GM19035 (cell line): Measurements from ENCODE around the gene SPACA6.
"Not testable (repeated sequence)": the region's sequence is repeated elsewhere in the genome, so short reads cannot be mapped to it uniquely, and the experiment has no call there.

Source experiments
- ATAC-seq: cut with Tn5 transposase; IDR thresholded peaks from one replicate; pipeline ENCODE4 v1.9.1; 2021; ENCODE audit not compliant: unreplicated experiment

Gene SPACA6

DNA sequence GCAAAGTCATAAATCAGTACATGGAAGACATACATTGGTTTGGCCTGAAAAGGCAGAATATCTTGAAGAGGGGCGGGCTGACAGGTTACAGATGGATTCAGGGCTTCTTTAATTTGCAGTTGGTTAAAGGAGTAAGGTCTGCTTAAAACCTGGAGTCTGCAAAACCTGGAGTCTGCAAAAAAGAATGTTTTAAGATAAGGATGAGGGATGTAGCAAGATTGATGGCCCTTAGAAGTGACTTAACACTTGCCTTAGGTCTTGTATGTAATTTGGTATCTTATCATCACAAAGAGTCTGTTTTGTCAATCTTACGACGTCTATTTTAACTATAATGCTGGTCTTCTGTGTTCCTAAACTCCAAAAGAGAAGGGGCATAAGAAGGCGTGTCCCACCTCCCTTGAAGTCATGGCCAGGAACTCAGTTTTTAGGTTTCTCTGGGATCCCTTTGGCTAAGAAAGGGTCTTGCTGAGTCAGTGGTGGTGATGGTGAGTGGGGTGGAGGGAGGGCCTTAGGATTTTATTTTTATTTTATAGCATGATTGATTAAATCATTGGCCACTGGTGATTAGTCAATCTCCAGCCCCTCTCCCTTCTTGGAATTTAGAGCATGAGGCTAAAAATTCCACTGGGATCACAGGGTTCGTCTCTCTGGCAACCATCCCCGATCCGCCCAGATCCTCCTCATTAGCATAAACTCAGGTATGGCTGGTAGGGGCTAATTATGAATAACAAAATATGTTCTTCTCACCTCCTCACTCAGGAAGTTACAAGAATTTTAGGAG lies 40.8 kb downstream of the SPACA6 start:
- no peak for ATAC-seq

DNA sequence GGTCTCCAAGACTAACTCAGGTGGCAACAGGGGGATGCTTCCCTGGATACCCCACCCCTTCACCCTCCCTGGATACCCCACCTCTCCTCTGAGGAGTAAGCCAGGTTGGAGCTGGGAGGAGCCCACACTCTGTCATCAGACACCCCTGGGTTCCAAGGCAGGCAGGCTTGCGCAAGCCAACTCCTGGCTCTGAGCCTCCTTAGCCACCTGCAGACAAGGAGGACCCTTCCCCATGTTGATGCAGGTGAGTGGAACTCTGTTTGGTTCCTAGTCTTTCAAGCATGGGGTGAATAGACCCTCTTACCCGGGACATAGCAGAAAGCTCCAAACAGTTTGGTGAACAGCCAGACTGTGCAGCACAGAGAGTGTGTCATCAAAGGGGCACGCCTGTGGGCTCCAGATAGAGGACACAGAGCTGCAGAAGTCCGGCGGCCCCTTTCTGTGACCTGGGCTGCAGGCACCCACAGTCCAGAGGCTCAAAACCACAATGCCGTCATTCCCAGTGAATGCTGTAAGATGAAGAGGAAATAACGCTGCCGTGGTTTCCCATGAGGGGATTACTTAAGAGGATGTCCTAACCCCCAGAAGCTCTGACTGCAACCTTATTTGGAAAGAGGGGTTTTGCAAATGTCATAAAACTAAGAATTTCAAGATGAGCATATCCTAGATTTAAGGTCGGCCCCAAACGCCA lies 42.8 kb downstream of the SPACA6 start:
- no peak for ATAC-seq

DNA sequence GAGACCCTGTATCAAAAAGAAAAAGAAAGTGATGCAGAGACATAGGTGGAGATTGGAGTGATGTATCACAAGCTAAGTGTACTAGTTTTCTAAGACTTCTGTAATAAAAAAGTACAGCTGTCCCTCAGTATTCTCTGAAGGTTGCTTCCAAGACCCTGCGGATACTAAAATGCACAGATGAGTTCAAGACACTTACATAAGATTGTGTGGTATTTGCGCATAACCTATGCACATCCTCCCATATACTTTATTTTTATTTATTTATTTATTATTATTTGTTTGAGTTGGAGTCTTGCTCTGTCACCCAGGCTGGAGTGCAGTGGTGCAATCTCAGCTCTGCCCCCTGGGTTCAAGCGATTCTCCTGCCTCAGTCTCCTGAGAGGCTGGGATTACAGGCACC lies 44.3 kb downstream of the SPACA6 start:
- ATAC-seq, result no peak

DNA sequence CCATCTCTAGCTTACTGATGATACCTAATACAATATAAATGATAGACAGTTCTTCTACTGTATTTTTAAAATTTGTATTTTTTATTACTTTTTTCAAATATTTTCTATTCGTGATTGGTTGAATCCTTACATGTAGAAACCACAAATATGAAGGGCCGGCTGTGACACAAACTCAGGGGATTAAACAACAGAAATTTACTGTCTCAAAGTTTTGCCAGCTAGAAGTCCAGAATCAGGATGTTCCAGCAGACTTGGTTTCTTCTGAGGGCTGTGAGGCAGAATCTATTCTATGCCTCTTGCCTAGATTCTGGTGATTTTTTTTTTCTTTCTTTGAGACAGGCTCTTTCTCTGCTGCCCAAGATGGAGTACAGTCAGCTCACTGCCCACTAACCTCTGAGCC lies 44.8 kb downstream of the SPACA6 start:
- ATAC-seq, result no peak

DNA sequence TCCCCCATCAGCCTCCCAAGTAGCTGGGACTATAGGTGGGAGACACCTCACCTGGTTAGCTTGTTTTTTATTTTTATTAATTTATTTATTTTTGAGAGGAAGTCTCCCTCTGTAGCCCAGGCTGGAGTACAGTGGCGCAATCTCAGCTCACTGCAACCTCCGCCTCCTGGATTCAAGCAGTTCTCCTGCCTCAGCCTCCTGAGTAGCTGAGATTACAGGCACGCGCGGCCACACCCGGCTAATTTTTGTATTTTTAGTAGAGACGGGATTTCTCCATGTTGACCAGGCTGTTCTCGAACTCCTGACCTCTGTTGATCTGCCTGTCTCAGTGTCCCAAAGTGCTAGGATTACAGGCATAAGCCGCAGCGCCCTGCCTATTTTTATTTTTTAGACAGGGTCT lies 45.4 kb downstream of the SPACA6 start:
- not testable (repeated sequence) for ATAC-seq

DNA sequence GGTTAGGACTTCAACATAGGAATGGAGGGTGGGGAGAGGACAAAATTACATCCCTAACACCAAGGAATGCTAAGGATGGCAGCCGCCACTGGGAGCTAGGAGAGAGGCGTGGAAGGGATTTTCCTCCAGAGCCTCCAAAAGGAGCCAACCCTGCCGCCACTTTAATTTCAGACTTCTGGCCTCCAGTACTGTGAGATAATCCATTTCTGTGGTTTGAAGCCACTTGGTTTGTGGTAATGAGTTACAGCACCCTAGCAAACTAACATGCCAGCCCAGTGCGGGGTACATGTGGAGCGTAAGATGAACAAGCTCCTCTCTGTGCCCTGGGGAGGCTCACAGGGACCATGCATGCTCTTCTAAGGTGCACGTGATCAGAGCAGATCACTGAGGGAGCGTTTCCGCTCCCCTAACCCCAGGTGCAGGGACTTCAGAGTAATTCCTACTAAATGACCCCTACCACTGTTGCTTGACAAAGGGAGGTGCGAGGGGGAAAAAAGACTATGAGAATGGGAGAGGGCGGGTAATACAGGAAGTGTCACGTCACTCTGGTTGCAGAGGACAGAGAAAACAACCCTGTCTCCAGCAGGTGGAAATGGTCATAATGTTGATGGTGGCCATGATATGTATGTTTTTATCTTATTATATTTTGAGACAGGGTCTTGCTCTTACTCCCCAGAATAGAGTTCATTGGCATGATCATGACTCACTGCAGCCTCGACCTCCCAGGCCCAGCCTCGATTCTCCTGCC lies 46.5 kb downstream of the SPACA6 start:
- no peak for ATAC-seq

DNA sequence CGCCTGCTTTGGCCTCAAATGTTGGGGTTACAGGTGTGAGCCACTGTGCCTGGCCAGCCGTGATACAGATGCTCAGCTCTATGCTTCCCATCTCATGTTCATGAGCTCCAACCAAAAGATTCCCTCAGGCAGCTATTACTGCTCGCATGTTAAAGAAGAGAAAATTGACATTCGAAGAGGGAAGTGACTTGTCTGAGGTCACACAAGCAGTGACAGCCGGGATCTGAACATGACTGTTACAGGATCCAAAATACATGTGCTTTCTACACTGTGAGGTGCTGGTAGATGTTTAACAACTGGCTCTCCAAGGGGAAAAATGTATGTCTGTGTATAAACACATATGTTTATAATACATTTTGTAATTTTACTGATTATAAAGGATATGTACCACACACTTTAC lies 47.2 kb downstream of the SPACA6 start:
- ATAC-seq, result no peak

DNA sequence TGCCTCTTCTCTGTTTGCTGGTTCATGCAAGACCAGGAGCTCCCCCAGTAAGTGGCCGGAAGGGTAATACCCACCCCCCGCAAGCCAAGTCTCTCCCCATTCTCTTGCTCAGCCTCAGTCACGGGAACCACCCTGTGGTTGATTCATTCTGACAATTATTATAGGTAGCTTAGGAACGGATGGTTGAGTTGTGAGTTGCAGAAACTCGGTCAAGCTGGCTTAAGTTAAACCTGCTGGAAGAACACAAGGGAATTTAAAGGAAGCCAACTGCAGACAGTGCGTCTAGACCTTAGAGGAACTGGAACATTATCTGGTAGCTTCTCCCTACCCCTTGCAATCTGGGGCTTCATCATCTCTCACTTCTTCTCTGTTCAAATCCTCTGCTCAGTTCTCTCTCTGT lies 49.7 kb downstream of the SPACA6 start:
- no peak for ATAC-seq

DNA sequence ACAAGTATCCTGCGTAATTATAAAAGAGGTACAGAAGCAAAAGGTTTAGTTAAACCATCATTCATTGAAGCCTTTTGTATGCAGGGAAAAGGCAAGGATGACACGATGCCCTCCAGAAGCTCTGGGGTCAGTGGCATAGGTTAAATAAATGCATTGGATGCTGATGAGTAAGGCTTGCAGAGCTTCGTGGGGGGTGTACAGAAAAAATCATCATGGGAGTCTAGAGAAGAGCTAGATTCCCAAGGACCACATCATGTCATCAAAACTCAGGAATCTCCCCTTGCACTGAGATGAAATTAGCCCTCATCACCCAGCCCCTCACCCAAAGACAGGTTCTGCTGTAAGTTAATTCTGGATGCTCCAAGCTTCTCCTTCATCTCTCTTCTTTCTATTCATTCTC lies 50.3 kb downstream of the SPACA6 start:
- ATAC-seq, result no peak

DNA sequence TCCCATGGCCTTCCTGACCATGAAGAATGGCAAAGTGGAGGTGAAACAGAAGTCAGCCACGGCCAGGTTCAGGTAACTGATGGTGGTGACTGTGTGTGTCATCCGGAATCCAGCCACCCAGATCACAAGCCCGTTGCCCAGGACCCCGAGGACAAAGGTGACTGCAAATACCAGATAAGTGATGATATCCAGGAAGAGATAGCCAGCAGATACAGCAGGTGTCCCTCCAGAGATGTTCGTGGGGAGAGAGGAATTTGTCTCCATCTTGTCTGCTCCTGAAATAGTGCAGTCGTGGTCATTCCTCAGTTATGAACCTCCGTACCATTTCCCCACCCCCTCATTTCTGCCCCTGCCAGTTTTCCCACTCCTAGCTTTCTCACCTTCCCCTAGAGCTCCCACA lies 53.6 kb downstream of the SPACA6 start:
- ATAC-seq, result no peak

DNA sequence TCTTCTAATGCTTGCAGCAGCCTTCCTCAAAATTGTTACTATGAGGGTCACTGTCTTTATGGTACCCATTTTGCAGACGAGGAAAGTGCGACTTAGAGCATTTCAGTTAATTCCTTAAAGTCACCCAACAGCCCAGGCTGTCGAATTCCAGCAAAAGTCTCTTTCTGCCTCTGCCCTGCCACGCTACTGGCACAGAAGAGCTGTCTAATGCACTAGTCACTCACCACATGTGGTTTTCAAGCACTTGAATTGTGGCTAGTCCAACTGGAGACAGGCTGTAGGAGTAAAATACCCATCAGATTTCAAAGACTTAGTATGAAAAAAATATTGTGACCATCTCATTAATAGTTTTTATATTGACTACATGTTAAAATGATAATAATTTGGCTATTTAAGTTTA lies 56.8 kb downstream of the SPACA6 start:
- ATAC-seq, result no peak

DNA sequence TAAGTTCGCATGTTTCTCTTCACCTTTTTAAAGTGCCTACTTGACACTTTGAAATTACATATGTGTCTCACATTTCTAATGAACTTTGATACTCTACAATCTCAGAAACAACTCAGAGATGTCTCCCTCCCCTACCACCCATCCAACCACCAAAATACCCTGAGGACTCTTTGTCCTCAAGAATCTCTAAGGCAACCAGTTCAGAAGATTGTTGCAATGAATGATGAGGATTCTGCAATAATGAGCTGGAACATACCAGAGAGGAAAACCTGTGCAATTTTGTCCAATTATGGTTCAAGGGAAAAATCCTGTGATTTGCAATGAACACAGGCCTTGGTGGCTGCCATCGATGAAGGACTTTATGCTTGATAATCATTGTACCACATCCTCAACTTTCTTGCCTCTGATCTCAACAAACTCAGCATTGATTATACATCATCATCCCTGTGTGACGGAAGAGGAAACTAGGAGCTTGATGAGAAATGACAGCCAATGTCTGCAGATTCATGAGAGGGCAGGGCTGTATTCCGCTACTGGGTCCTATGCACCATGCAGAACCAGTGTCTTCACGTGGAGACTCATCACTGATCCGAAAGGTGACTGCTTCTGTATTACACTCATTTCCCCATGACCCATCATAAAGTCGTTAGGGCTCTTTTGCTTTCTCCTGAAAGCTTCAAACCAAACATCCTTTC lies 57.4 kb downstream of the SPACA6 start:
- ATAC-seq, result no peak

DNA sequence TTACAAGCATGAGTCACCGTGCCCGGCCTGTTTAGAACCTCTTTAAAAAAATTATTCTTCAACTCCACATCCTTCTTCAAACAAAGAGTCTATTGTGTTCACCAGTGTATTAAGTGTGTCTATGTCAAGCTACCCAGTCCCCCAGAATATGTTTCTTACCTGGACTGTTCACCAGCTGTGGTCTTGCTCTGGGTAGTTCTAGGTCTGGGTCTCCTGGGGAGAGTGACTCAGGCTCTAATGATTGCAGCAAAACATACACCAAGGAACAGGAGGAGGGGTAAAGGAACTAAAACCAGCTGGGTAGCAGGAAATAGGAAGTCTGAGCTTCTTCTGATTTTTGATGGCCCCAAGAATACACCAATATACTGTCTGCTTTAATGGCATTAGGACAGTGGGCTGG lies 58.5 kb downstream of the SPACA6 start, which contains the start of gene FPR1:
TSS of gene FPR1 (minus strand) at position 224 of the 400 bp plus-strand sequence. CDS start 4,884 bp downstream, outside the sequence.
- no peak for ATAC-seq

DNA sequence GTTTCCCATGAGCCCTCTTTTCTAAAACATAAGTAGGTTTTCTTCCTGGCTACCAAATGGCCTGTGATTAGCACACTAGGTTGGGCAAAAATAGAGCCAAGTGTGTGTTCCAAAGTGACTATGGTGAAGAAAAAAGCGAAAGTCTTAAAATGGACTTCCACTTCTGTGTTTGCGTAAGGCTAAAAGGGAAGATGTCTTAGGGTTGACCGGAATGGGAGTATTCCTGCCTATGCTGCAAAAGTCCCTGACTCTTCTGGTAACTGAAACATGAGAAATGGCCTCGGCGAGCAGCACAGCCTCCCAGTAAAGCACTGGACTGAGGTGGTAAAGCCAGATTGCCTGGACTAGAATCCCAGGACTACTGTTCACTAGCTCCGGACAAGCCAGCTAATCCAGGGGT lies 61.0 kb downstream of the SPACA6 start:
- no peak for ATAC-seq

DNA sequence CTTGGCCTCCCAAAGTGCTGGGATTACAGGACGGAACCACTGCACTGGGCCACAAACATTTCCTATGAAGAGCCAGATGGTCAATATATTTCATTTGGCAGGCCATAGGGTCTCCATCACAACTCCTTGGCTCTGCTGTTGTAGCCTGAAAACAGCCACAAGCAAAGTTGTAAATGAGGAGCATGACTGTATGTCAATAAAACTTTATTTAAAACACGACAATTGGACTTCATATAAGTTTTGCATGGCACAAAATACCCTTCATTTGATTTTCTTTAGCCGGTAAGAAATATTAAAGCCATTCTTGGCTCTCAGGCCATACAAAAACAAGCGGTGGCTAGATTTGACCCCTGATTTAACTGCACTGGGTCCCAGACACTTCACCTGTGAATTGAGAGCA lies 61.6 kb downstream of the SPACA6 start:
- no peak for ATAC-seq
